ENCODE measurements around the gene CTNNBIP1. TPM values are rescaled to one million over a fixed set of nuclear protein-coding genes. Genes with fewer than 3 reads are reported as not detected.

Gene CTNNBIP1
- total RNA-seq, 1 experiment from 2014 or later: 58.9 TPM

DNA sequence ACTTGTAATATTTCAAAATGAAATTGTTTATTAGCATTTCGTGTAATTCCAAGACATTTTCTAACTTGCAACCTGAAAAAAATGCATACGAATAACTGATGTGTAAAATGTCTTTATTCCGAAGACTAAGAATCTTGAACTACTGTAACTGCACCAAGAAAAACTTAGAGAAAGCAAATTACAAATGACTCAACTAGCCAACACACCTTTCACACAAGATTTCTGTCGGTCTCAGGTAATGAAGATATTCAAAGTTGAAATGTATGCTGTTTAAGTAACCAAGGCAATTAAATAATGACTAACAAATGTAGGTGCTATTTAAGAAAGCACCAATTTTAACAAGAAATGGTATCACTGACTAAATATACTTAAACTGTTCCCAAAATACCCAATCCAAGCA lies 88.4 kb downstream of the CTNNBIP1 start:
- H4K20me1 ChIP-seq (ENCODE audit: insufficient read depth): peaks cover 8% of the 10 kb centered on the region
- ChIA-PET CTCF (interaction anchor here (0.5 kb wide), 2 partner anchors 12 to 111 kb away, joined by 6 to 11 read pairs; no protein-coding TSS in a partner anchor), POLR2A (ENCODE audit: unreplicated experiment) (no interaction called here)
- no peak for DNase-seq
- no peaks in the 10 kb centered on the region for H3K9me3 ChIP-seq (ENCODE audit: insufficient read depth, low read depth)
- H3K9me2 ChIP-seq (ENCODE audit: insufficient read depth): no peaks in the 10 kb centered on the region
- peak overlapping the region; percentile 86 for H3K4me2 ChIP-seq
- H3K27me3 ChIP-seq (ENCODE audit: insufficient read depth, low read depth): no peaks in the 10 kb centered on the region
- TF ChIP-seq EZH2 (IDR thresholded peaks at IDR 0.05; ENCODE audit: low read depth): no peak
- TF ChIP-seq, protein P1, sequence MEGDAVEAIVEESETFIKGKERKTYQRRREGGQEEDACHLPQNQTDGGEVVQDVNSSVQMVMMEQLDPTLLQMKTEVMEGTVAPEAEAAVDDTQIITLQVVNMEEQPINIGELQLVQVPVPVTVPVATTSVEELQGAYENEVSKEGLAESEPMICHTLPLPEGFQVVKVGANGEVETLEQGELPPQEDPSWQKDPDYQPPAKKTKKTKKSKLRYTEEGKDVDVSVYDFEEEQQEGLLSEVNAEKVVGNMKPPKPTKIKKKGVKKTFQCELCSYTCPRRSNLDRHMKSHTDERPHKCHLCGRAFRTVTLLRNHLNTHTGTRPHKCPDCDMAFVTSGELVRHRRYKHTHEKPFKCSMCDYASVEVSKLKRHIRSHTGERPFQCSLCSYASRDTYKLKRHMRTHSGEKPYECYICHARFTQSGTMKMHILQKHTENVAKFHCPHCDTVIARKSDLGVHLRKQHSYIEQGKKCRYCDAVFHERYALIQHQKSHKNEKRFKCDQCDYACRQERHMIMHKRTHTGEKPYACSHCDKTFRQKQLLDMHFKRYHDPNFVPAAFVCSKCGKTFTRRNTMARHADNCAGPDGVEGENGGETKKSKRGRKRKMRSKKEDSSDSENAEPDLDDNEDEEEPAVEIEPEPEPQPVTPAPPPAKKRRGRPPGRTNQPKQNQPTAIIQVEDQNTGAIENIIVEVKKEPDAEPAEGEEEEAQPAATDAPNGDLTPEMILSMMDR (conservative IDR thresholded peaks at IDR 0.05): no peak
- intact Hi-C loops (cut with micrococcal nuclease; ENCODE audit: unreplicated experiment): no loop called here
- no peaks in the 10 kb centered on the region for H3K36me3 ChIP-seq (ENCODE audit: low read depth)
- no peak overlapping the region for H2AFZ ChIP-seq
- BruUV-seq (replicated peaks): no TSS peak
- H3F3A ChIP-seq (ENCODE audit: insufficient read depth, low read depth): peaks cover 25% of the 10 kb centered on the region
- peak overlapping the region; percentile 95 for H3K4me3 ChIP-seq
- H3K27ac ChIP-seq: no peak overlapping the region
- peaks cover 34% of the 10 kb centered on the region for H3K4me1 ChIP-seq (replicated peaks; ENCODE audit: insufficient read depth)
- H3K79me2 ChIP-seq (ENCODE audit: low read depth): peaks cover 62% of the 10 kb centered on the region

GRCh38 chr1:9820521-9820920 lies 89.5 kb downstream of the CTNNBIP1 start:
- intact Hi-C loops (cut with micrococcal nuclease; ENCODE audit: unreplicated experiment): no loop called here
- Histone ChIP-seq H3K4me1 (replicated peaks; ENCODE audit: insufficient read depth) (peaks cover 23% of the 10 kb centered on the region), H4K20me1 (ENCODE audit: insufficient read depth) (peaks cover 8% of the 10 kb centered on the region), H3K27me3 (ENCODE audit: insufficient read depth, low read depth) (no peaks in the 10 kb centered on the region), H3K4me3 (no peak overlapping the region), H2AFZ (no peak overlapping the region), H3K27ac (no peak overlapping the region), H3K9me3 (ENCODE audit: insufficient read depth, low read depth) (no peaks in the 10 kb centered on the region), H3K79me2 (ENCODE audit: low read depth) (peaks cover 68% of the 10 kb centered on the region), H3K4me2 (no peak overlapping the region), H3F3A (ENCODE audit: insufficient read depth, low read depth) (peaks cover 13% of the 10 kb centered on the region; the same call in 1 of the 2 replicates), H3K36me3 (ENCODE audit: low read depth) (no peaks in the 10 kb centered on the region), H3K9me2 (ENCODE audit: insufficient read depth) (no peaks in the 10 kb centered on the region)
- TF ChIP-seq, protein P1 (conservative IDR thresholded peaks at IDR 0.05): no peak
- no peak for TF ChIP-seq EZH2 (IDR thresholded peaks at IDR 0.05; ENCODE audit: low read depth)
- BruUV-seq (replicated peaks): no TSS peak
- ChIA-PET POLR2A (ENCODE audit: unreplicated experiment) (interaction anchor here (0.5 kb wide), 1 partner anchor 250 kb away, joined by 9 read pairs; no protein-coding TSS in a partner anchor), CTCF (interaction anchor here (0.5 kb wide), 1 partner anchor 8 kb away, joined by 5 read pairs; no protein-coding TSS in a partner anchor)
- DNase-seq: no peak

DNA sequence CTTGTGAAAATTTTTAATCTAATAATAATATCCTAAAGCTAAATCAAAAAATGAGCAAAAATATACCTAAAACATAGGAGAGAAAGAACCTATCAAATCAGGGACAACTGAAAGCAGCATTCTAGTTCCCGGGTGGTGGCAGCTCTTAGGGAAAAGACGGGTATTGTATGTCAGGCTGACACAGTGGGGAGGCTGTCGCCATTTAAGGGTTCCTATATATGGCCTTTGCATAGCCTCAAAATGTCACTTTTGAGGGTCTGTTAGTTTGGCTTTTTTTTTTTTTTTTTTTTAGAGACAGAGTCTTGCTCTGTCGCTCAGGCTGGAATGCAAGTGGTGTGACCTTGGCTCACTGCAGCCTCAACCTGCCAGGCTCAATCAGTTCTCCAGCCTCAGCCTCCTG lies 92.3 kb downstream of the CTNNBIP1 start:
- Histone ChIP-seq H2AFZ (no peak overlapping the region), H3K27ac (no peak overlapping the region), H3F3A (ENCODE audit: insufficient read depth, low read depth) (peaks cover 3% of the 10 kb centered on the region; the same call in 1 of the 2 replicates), H3K9me2 (ENCODE audit: insufficient read depth) (no peaks in the 10 kb centered on the region), H3K27me3 (ENCODE audit: insufficient read depth, low read depth) (no peaks in the 10 kb centered on the region), H3K79me2 (ENCODE audit: low read depth) (peaks cover 79% of the 10 kb centered on the region), H3K4me1 (replicated peaks; ENCODE audit: insufficient read depth) (peaks cover 17% of the 10 kb centered on the region), H3K4me2 (no peak overlapping the region), H4K20me1 (ENCODE audit: insufficient read depth) (peaks cover 8% of the 10 kb centered on the region), H3K4me3 (no peak overlapping the region), H3K36me3 (ENCODE audit: low read depth) (no peaks in the 10 kb centered on the region), H3K9me3 (ENCODE audit: insufficient read depth, low read depth) (no peaks in the 10 kb centered on the region)
- DNase-seq: no peak
- no TSS peak for BruUV-seq (replicated peaks)
- ChIA-PET CTCF (no interaction called here), POLR2A (ENCODE audit: unreplicated experiment) (interaction anchor here (0.7 kb wide), 1 partner anchor 484 kb away, joined by 4 read pairs; no protein-coding TSS in a partner anchor)
- TF ChIP-seq, protein P1 (conservative IDR thresholded peaks at IDR 0.05): no peak
- no peak for TF ChIP-seq EZH2 (IDR thresholded peaks at IDR 0.05; ENCODE audit: low read depth)
- intact Hi-C loops (cut with micrococcal nuclease; ENCODE audit: unreplicated experiment): no loop called here

Measured in PC-9 (cell line).